H4 (cell line): ENCODE measurements around the gene MPP4. TPM values are rescaled to one million over a fixed set of nuclear protein-coding genes. Genes with fewer than 3 reads are reported as not detected.
A peak's percentile ranks its signal among the peaks of the same experiment; 100 is the strongest.

Source experiments
- DNase-seq: peaks from one replicate; pipeline ENCODE4 v3.0.0-alpha.2; 2015; ENCODE audit warnings: low spot score
- total RNA-seq: library from RNA; depleted of rRNA; stranded (reverse); fragments of >200 nt; shearing (Covaris generic); gene quantifications from 2 replicates; pipeline ENCODE4 v1.2.3, GENCODE V29; 2014; rRNA removed

Gene MPP4
- total RNA-seq, 1 experiment from 2014 or later, result not detected

- DNase-seq, result no peak
Measured at GRCh38 chr2:201628545-201628944, 69.9 kb downstream of the MPP4 start.

GRCh38 chr2:201622306-201622970 lies 76.0 kb downstream of the MPP4 start:
- DNase-seq, result no peak

- DNase-seq, result no peak
Measured at GRCh38 chr2:201621293-201621999, 77.0 kb downstream of the MPP4 start.

- no peak for DNase-seq
Measured at GRCh38 chr2:201618744-201619662, 79.4 kb downstream of the MPP4 start.

GRCh38 chr2:201608021-201608420 lies 90.4 kb downstream of the MPP4 start:
- DNase-seq, result no peak

- DNase-seq, result no peak
Measured at GRCh38 chr2:201607568-201607967, 90.9 kb downstream of the MPP4 start.

- peak; percentile 34 for DNase-seq
Measured at GRCh38 chr2:201600906-201601305, 97.5 kb downstream of the MPP4 start.

- DNase-seq, result no peak
Measured at GRCh38 chr2:201597397-201597796, 101.0 kb downstream of the MPP4 start.

Other genes starting within 250 kb of the MPP4 start
- 16.2 and 20.4 TPM in 2 replicates for gene TRAK2, start 247.2 kb downstream of the MPP4 start, total RNA-seq
- 42.1 and 54.0 TPM in 2 replicates for gene STRADB, start 246.9 kb downstream of the MPP4 start, total RNA-seq
- gene TMEM237, start 55.1 kb downstream of the MPP4 start, total RNA-seq, result 46.3 and 53.9 TPM in 2 replicates
- gene ALS2, start 82.3 kb upstream of the MPP4 start, total RNA-seq, result 13.8 and 22.2 TPM in 2 replicates
- 8.0 and 9.2 TPM in 2 replicates for gene CDK15, start 107.9 kb upstream of the MPP4 start, total RNA-seq